C4-2B (cell line): ENCODE measurements around the gene SCUBE2.

Experiments
- H3K27ac ChIP-seq: fragments of 450-650 bp; 2 replicates; pipeline ENCODE4 v1.5.1; 2017
- CTCF ChIP-seq: fragments of 450-650 bp; conservative IDR thresholded peaks from 2 replicates; pipeline ENCODE4 v1.5.1; 2017; ENCODE audit warnings: mild to moderate bottlenecking
- ZFX ChIP-seq: fragments of 450-650 bp; IDR thresholded peaks from 2 replicates; pipeline ENCODE4 v1.6.1; 2017

The SCUBE2 gene

GRCh38 chr11:9046481-9046880 is 44.9 kb downstream of the SCUBE2 start:
- H3K27ac ChIP-seq, result no peak overlapping the region
- TF ChIP-seq ZFX, result no peak
- TF ChIP-seq CTCF, result no peak

- no peak overlapping the region for H3K27ac ChIP-seq
- TF ChIP-seq ZFX (no peak), CTCF (no peak)
These were observed 48.9 kb downstream of the SCUBE2 start for GRCh38 chr11:9042488-9042887.

DNA sequence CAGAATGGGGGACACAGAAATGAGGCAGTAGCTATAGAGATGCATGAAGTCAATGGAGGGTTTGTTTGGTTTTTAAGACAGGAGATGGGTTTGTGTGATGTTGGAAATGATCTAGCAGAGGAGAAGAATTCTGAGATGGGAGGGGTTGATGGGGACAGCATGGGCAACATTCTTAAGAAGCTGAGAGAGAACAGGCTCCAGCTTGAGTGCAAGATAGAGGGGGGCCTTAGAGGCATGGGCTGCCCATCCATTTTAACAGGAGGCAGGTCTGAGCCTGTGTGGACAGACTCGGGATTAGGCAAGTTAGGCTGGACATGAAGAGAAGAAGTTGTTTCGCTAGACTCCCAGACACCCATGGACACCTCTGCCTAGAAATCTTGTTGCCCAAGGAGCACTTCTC is 49.7 kb downstream of the SCUBE2 start:
- TF ChIP-seq ZFX (no peak), CTCF (no peak)
- no peak overlapping the region for H3K27ac ChIP-seq

GRCh38 chr11:9040410-9040809 is 51.0 kb downstream of the SCUBE2 start:
- H3K27ac ChIP-seq, result no peak overlapping the region
- TF ChIP-seq ZFX (no peak), CTCF (no peak)

DNA sequence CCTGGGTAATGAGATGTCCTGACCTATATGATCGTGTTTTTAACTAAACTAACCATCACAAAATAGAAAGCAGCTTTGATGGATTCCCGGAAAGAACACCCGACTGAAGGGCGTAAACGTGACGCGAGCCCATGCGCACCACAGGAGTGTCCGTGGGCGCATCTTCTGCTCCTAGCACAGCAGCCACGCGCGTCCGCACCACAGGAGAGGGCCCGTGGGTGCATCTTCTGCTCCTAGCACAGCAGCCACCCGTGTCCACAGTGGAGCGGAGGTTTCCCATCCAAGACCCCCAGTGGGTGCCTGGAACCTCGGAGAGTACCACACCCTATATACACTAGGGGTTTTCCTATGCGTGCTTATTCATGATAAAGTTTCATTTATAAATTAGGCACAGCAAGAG is 51.5 kb downstream of the SCUBE2 start:
- no peak overlapping the region for H3K27ac ChIP-seq
- TF ChIP-seq ZFX, result no peak
- TF ChIP-seq CTCF, result no peak

GRCh38 chr11:9039198-9039597 is 52.2 kb downstream of the SCUBE2 start:
- H3K27ac ChIP-seq, result no peak overlapping the region
- TF ChIP-seq CTCF, result no peak
- no peak for TF ChIP-seq ZFX

DNA sequence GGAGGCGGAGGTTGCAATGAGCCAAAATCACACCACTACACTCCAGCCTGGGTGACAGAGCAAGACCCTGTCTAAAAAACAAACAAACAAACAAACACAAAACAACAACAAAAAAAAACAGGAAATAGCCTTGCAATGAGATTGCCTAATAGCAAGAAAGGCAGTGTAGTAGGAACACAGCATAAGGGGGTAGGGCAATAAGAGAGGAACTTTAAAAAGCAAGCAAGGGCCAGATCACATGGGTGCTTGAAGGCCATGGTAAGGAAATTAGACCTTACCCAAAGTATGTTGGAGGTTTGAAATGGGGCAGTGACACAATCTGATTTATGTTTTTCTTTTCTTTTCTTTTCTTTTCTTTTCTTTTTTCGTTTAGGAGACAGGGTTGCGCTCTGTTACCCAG is 52.9 kb downstream of the SCUBE2 start:
- TF ChIP-seq ZFX, result no peak
- TF ChIP-seq CTCF, result no peak

More for the DNA sequence above, 52.9 kb downstream of the SCUBE2 start:
- H3K27ac ChIP-seq, result no peak overlapping the region
